DOHH2 (cell line): ENCODE data around the gene IL1A.

Source experiments
- EZH2phosphoT487 ChIP-seq: fragments of 200-600 bp; sonication (generic); IDR thresholded peaks from 2 replicates; pipeline ENCODE4 v1.6.1; 2017; ENCODE audit warnings: borderline replicate concordance, mild to moderate bottlenecking, antibody characterized with exemption, low read length, moderate library complexity, mixed read lengths
- TF ChIP-seq, protein P1 (sequence below): fragments of 200-600 bp; sonication (generic); IDR thresholded peaks from one replicate; pipeline ENCODE4 v1.5.1; 2014; ENCODE audit warnings: antibody characterized with exemption, mild to moderate bottlenecking, low read depth, low read length; ENCODE audit not compliant: poor library complexity, severe bottlenecking

GRCh38 chr2:112749755-112750559, 34.3 kb downstream of the IL1A start:
- TF ChIP-seq, protein P1, sequence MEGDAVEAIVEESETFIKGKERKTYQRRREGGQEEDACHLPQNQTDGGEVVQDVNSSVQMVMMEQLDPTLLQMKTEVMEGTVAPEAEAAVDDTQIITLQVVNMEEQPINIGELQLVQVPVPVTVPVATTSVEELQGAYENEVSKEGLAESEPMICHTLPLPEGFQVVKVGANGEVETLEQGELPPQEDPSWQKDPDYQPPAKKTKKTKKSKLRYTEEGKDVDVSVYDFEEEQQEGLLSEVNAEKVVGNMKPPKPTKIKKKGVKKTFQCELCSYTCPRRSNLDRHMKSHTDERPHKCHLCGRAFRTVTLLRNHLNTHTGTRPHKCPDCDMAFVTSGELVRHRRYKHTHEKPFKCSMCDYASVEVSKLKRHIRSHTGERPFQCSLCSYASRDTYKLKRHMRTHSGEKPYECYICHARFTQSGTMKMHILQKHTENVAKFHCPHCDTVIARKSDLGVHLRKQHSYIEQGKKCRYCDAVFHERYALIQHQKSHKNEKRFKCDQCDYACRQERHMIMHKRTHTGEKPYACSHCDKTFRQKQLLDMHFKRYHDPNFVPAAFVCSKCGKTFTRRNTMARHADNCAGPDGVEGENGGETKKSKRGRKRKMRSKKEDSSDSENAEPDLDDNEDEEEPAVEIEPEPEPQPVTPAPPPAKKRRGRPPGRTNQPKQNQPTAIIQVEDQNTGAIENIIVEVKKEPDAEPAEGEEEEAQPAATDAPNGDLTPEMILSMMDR: peak; percentile 93
- no peak for TF ChIP-seq EZH2phosphoT487
